ENCODE measurements around the gene ACMSD.
"Not testable (repeated sequence)": the region's sequence is repeated elsewhere in the genome, so short reads cannot be mapped to it uniquely, and the experiment has no call there.

ACMSD gene

DNA sequence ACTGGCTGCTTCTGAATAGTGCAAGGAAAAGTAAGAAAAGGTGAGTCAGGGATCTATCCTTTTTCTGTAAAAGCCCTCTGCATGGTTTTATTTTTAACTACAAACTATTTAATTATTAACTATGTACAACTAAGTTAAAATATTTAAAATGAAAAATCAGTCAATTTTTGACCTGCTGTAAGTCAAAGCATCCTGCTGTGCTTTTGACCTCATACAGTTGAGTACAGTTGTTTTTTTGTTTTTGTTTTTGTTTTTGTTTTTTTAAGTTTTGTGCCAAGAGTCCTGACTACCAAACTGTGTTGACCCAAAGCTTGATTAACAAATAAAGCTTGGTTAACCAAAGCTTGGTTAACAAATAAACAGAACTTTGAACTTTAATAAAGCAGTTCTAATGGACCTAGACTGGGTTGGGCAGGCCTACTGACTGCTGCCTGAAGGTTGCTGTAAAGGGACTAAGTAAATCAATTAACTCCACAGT, at the start of gene ACMSD:
Gene ACMSD (plus strand): TSS at position 474 of the 478 bp plus-strand sequence. CDS start 67 bp downstream, outside the sequence.
- no peak for DNase-seq (ENCODE audit: low spot score)

GRCh38 chr2:134790487-134790886, 47.9 kb upstream of the ACMSD start:
- DNase-seq (ENCODE audit: low spot score): no peak

DNA sequence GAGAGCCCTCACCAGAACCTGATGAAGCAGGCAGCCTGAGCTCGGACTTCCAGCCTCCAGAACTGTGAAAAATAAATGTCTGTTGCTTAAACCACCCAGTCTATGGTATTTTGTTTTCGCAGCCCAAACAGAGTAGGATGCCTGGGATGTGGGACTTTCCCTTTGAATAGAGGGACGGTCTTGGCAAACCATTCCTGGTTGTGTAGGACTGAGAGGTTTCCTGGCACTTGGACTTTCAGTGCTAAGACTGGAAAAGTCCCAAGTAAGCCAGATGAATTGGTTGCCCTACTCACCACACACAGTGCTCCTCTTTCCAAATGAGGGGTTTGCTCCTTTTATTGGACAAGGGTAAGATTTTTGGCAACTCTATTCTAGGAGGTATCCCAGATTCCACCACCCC, 46.8 kb upstream of the ACMSD start:
- DNase-seq (ENCODE audit: low spot score): no peak

DNA sequence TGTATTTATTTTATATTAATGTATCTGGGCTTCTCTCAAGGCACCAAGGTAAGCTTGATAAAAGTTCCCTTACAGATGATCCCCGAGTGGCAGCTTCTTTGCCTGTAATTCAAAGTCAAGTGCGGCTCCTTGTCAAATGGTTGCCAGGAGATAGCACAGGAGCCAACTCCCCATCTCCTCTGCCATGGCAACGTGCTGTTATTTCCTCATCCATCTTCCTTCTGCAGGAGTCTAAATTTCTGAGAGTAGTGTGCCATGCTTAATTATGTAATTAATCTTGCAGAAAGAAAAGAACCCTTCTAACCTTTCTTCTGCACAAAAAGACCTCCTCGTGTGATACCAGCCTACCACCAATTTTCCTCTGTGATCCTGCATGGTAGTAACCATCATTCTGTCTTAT, 46.2 kb upstream of the ACMSD start:
- no peak for DNase-seq (ENCODE audit: low spot score)

GRCh38 chr2:134795765-134796164, 42.7 kb upstream of the ACMSD start:
- no peak for DNase-seq (ENCODE audit: low spot score)

DNA sequence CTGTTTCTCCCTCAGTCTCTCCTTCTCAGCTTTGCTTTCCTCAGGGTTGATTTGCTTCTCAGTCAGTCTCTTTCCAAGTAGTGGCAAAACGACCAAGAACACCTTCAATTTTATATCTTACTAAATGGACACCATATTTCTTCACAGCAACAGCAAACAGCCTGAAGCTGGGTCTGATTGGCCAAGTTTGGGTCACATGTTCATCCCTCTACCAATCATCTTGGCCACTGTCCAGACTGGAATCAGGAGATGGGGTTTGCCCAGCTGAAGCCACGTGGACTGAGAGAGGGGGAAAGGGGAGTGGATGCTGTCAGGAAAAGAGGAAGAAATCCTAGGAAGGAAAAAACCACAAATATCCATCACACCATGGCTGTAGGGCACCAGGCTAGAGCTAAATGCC, 42.0 kb upstream of the ACMSD start:
- no peak for DNase-seq (ENCODE audit: low spot score)

DNA sequence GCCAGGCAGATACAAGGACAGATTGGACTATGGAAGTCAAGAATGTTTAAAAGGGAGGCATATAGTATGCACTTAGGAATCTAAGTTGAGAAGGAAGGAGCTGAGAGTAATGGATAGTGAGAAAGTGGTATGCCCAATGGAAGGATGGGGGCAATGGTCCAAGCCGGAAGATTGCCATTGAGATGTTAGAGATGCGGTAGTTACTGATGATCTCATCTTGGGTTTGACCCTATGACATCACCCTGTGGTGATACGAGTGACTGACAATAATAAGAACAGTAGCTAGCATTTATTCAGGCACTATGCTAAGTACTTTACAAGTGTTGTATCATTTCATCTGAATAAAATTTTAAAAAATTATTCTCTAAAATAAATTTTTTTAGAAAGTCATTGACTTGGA, 38.5 kb upstream of the ACMSD start:
- no peak for DNase-seq (ENCODE audit: low spot score)

- no peak for DNase-seq (ENCODE audit: low spot score)
These were observed 38.1 kb upstream of the ACMSD start for GRCh38 chr2:134800341-134800740.

DNA sequence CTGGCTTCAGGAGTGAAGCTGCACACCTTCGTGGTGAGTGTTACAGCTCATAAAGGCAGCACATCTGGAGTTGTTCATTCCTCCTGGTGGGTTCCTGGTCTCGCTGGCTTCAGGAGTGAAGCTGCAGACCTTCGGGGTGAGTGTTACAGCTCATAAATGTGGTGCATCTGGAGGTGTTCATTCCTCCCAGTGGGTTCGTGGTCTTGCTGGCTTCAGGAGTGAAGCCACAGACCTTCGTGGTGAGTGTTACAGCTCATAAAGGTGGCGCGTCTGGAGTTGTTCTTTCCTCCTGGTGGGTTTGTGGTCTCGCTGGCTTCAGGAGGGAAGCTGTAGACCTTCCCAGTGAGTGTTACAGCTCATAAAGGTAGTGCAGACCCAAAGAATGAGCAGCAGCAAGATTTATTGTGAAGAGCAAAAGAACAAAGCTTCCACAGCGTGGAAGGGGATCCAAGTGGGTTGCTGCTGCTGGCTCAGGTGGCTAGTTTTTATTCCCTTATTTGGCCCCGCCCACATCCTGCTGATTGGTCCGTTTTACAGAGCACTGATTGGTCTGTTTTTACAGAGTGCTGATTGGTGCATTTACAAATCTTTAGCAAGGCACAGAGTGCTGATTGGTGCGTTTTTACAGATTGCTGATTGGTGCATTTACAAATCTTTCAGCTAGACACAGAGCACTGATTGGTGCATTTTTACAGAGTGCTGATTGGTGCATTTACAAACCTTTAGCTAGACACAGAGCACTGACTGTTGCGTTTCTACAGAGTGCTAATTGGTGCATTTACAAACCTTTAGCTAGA, 34.6 kb upstream of the ACMSD start:
- DNase-seq (ENCODE audit: low spot score): not testable (repeated sequence)

DNA sequence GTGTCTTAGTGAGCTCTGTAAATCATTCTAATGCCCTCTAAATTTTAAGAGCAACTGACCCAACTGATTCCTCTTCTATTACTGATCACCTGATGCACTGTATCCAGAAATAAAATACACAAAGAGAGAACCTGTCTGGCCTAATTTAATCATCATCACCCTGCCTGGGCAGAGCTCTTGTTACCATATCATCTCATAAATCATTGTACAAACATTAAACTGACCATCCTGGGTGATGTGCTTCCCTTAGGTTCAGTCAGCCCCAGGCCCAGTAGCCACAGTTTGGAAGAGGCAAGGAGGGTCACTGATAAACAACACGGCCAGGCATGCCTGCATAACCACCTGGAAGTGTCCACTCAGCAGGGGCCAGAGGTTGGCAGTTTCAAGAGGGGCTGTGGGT, 22.7 kb upstream of the ACMSD start:
- DNase-seq (ENCODE audit: low spot score): no peak

GRCh38 chr2:134818321-134818720, 20.1 kb upstream of the ACMSD start:
- no peak for DNase-seq (ENCODE audit: low spot score)

DNA sequence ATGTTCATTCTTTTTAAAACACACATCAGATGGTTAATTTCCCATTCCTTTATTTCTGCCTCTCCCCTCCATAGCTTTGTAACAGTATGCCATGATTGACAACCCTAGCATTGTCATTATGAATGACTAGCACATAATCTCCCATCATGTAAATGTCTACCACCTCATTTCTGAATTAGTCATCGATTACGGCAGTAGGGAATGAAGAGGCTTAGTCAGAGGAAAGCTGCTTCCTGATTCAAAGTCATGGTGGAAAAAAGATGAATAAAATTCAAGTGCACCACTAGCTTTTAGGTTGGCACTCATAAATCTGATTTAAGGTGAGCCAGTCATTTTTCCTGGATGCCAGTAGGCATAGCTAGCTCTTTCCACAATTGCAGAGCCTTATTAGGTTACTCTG, 19.1 kb upstream of the ACMSD start:
- DNase-seq (ENCODE audit: low spot score): no peak

GRCh38 chr2:134823431-134823830, 15.0 kb upstream of the ACMSD start:
- no peak for DNase-seq (ENCODE audit: low spot score)

DNA sequence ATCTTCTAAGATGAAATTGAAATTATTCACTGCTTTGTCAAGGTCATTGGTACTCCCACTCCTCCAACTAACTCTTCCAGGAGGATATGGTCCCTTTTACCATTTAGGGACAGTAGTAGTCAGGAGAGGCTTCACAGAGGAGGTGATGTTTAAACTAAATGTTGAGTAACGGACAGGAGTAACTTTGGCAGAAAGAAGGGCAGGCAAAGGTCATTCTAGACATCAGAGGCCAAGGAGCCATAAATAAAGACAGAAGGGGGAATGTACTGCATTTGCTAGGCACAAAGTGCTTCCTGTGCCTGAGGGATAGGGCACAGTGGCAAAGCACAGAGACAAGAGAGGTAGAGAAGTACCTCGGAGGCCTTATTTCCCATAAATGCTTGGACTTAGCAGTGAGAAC, 14.6 kb upstream of the ACMSD start:
- DNase-seq (ENCODE audit: low spot score): no peak

- not testable (repeated sequence) for DNase-seq (ENCODE audit: low spot score)
These were observed 12.7 kb upstream of the ACMSD start for GRCh38 chr2:134825716-134826115.

DNA sequence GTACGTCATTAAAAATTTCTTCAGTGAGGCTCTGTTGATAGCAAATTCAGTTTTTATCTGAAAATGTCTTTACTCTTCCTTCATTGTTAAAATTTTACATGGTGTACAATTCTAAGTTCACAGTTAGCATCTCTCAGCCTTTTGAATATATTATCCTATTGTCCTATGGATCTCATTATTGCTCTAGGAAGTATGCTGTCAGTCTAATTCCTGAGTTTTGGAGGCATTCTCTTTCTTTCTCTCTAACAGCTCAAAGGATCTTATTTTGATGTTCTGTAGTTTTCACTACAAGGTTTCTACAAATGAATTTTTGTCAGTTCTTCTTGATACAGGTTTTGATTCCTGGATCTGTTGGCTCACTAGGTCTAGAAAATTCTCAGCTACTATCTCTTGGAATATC, 2.9 kb upstream of the ACMSD start:
- no peak for DNase-seq (ENCODE audit: low spot score)

DNA sequence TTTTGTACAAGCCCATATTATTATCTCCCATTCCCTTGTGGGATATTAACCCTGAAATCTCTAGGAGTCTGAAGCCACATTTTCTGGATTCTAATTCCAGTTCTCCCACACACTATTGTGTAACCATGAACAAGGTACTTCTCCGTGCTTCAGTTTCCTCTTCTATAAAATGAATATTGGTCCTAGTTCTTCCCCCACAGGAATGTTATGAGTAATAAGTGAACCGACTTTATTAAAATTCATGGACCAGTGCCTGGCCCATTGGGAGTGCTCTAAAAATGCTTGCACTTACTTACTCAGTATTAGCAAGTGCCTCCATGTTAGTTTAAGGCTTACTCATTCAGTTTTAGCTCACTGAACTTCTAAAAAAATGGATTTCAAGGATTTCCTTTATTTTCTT, 1.4 kb upstream of the ACMSD start:
- no peak for DNase-seq (ENCODE audit: low spot score)

DNA sequence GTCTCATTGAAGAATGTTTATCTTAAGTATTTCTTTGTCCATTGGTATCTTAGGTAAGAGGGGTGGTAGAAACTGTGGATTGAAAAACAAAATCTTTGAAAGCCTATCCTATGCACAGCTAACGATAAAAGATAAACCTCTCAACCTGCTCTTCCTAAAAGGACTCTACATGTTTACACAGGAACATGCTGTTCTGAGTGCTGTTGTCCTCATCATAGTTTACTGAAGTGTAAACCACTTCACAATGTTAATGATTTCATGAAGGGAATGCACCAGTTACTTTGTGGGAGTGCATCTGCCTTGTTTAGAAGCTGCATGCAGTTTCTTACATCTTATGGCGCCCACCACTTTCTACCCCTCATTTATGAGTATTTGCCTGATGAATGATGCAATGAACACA, 1.2 kb downstream of the ACMSD start:
- no peak for DNase-seq (ENCODE audit: low spot score)

DNA sequence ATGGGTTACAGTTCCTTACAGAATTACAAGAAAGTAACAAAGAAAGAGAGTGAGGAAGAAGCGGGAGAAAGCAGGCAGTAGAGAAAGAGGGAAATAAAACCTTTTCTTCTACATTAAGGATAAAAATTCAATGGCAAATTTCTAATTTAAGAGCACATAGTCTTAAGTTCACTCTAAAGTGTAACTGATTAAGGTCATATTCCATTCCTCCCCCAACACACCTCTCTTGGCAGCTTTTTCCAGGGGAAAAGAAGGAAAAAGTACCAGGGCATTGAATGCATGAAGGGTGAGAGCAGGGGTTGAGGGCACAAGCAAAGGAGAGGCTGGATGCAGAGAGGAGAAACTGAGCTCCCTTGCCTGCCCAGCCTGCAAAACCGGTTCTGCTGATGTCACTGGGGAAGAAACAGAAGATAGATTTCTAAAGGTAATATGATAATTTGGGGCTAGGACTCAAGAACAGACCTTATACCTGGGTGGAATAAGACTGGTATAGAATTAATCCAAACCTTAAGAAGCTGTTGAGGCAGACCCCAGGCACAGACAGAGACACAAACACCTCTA, 4.6 kb downstream of the ACMSD start:
- no peak for DNase-seq (ENCODE audit: low spot score)

DNA sequence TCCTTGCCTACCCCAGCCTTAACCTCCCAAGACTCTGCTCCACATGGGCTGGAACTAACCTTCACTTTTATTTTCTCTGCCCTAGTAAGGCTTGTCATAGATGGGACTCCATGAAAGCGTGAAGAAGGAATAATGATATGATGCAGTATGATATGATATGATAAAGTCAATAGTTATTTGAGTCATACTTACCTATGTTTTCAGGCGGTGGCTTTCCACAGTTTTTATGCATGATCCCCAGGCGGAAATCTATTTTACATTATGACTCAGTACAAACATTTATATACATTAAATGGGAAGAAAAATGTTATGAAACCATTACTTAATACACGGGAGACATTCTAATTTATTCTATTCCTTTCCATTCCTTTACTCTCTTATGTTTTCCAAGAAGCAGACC, 5.6 kb downstream of the ACMSD start:
- no peak for DNase-seq (ENCODE audit: low spot score)

- DNase-seq (ENCODE audit: low spot score): no peak
These were observed 6.6 kb downstream of the ACMSD start for GRCh38 chr2:134845028-134845427.

GRCh38 chr2:134845719-134846118, 7.3 kb downstream of the ACMSD start:
- no peak for DNase-seq (ENCODE audit: low spot score)

DNA sequence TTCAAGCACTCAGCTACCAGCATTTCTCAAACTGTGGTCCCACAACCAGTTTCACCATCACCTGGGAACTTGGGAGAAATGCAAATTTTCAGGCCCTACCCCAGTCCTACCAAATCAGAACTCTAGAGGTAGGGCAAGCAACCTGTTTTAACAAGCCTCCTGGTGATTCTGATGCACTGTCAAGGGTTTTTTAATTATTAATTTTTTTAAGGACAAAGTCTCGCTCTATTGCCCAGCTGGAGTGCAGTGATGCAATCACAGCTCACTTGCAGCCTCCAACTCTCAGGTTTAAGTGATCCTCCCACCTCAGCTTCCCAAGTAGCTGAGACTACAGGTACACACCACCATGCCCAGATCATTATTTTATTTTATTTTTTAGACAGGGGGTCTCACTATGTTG, 7.8 kb downstream of the ACMSD start:
- no peak for DNase-seq (ENCODE audit: low spot score)

DNA sequence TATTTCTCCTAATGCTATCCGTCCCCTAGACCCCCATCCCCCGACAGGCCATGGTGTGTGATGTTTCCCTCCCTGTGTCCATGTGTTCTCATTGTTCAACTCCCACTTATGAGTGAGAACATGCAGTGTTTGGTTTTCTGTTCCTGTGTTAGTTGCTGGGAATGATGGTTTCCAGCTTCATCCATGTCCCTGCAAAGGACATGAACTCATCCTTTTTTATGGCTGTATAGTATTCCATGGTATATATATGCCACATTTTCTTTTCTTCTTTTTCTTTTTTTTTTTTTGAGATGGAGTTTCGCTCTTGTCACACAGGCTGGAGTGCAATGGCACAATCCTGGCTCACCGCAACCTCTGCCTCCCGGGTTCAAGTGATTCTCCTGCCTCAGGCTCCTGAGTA, 9.2 kb downstream of the ACMSD start:
- not testable (repeated sequence) for DNase-seq (ENCODE audit: low spot score)

All from ecto neural progenitor cell (in vitro differentiated cells).